ENCODE measurements around the gene BRD1. TPM values are rescaled to one million over a fixed set of nuclear protein-coding genes. Genes with fewer than 3 reads are reported as not detected.
"Not testable (repeated sequence)": the region's sequence is repeated elsewhere in the genome, so short reads cannot be mapped to it uniquely, and the experiment has no call there.

Gene BRD1
- total RNA-seq, 3 donors from 2014 or later: 33.4 to 51.3 (median 48.4) TPM

DNA sequence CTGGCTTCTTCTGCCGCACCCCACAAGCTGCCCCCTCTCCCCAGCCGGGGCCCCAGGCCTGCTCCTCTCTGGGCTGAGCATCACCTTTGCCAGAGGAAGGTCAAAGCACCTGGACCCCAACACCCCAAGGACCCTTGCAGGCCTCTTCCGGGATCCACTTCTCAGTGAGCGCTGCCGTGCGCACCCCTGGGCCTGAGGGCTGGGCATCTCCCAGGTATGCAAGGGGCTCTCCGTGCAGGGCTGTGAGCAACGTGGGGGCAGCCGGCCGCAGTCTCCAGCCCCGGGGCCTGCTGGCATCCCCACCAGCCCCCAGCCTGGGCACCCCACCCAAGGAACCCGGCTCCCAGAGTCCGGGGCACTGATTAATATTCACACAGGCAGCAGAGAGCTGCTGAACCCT lies 64.0 kb downstream of the BRD1 start:
- intact Hi-C loops (cut with DNase I, micrococcal nuclease): loop anchor here in 1 of 2 donors (10.0 kb wide), 1 partner anchor 271 kb away; no protein-coding TSS in a partner anchor
- peak in 2 of 3 donors; percentile 12 to 32 for DNase-seq
- H3K9me3 ChIP-seq: peaks cover 8% of the 10 kb centered on the region
- TF ChIP-seq, protein P1, sequence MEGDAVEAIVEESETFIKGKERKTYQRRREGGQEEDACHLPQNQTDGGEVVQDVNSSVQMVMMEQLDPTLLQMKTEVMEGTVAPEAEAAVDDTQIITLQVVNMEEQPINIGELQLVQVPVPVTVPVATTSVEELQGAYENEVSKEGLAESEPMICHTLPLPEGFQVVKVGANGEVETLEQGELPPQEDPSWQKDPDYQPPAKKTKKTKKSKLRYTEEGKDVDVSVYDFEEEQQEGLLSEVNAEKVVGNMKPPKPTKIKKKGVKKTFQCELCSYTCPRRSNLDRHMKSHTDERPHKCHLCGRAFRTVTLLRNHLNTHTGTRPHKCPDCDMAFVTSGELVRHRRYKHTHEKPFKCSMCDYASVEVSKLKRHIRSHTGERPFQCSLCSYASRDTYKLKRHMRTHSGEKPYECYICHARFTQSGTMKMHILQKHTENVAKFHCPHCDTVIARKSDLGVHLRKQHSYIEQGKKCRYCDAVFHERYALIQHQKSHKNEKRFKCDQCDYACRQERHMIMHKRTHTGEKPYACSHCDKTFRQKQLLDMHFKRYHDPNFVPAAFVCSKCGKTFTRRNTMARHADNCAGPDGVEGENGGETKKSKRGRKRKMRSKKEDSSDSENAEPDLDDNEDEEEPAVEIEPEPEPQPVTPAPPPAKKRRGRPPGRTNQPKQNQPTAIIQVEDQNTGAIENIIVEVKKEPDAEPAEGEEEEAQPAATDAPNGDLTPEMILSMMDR (IDR thresholded peaks at IDR 0.05): no peak
- H3K36me3 ChIP-seq (ENCODE audit: low read depth): no peaks in the 10 kb centered on the region
- H3K4me1 ChIP-seq (ENCODE audit: low read depth): peaks cover 4% of the 10 kb centered on the region
- H3K4me3 ChIP-seq: no peak overlapping the region
- ATAC-seq: no peak

DNA sequence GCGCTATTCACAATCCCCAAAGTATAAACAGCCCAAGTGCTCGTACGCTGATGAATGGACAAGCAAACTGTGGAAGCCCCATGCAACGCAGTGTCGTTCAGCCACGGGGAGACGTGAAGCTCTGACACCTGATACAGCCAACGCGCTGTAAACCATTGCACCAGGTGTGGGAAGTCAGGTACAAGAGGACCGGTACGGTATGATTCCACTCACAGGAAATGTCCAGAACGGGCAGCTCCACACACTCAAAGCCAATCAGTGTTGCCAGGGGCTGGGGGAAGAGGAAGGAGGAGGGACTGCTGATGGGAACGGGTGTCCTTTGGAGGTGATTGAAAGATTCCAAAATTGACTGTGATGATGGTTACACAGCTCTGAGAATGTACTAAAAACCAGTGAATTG lies 64.5 kb downstream of the BRD1 start:
- Histone ChIP-seq H3K9me3 (peaks cover 8% of the 10 kb centered on the region), H3K4me3 (no peak overlapping the region), H3K4me1 (ENCODE audit: low read depth) (peaks cover 4% of the 10 kb centered on the region), H3K36me3 (ENCODE audit: low read depth) (no peaks in the 10 kb centered on the region)
- ATAC-seq: no peak
- DNase-seq: peak in 1 of 3 donors; percentile 5
- intact Hi-C loops (cut with DNase I, micrococcal nuclease): loop anchor here in 1 of 2 donors (10.0 kb wide), 1 partner anchor 272 kb away; no protein-coding TSS in a partner anchor
- TF ChIP-seq, protein P1 (IDR thresholded peaks at IDR 0.05): no peak

DNA sequence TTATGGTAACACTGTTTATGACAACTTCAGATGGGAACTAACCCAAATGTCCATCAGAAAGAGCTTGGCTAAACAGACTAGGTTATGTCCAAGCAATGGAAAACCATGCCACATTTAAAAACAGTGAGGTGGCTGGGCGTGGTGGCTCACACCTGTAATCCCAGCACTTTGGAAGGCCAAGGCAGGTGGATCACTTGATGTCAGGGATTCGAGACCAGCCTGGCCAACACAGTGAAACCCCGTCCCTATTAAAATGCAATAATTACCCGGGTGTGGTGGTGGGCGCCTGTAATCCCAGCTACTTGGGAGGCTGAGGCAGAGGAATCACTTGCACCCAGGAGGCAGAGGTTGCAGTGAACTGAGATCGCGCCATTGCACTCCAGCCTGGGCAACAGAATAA lies 65.1 kb downstream of the BRD1 start:
- not testable (repeated sequence) for H3K9me3 ChIP-seq; H3K4me3 ChIP-seq; H3K36me3 ChIP-seq (ENCODE audit: low read depth); ATAC-seq; H3K4me1 ChIP-seq (ENCODE audit: low read depth)
- intact Hi-C loops (cut with DNase I, micrococcal nuclease): loop anchor here in 1 of 2 donors (10.0 kb wide), 1 partner anchor 272 kb away; no protein-coding TSS in a partner anchor
- peak in 1 of 3 donors; percentile 3 for DNase-seq

DNA sequence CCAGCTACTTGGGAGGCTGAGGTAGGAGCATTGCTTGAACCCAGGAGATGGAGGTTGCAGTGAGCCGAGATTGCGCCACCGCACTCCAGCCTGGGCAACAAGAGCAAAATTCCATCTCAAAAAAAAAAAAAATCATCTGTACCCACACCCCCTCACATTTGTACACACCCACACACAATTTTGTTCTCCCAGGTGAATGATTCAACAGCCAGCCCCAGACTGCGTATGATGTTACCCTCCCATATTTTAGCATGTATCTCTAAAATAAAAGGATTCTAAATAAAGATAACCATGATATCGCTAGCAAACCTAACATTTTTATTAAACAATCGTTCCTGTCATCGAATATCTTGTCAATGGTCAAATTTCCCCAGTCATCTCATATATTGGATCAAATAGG lies 65.8 kb downstream of the BRD1 start:
- H3K36me3 ChIP-seq (ENCODE audit: low read depth): no peaks in the 10 kb centered on the region
- ATAC-seq (no peak), DNase-seq (no peak)
- peaks cover 4% of the 10 kb centered on the region for H3K4me1 ChIP-seq (ENCODE audit: low read depth)
- H3K9me3 ChIP-seq: peaks cover 4% of the 10 kb centered on the region
- TF ChIP-seq, protein P1 (IDR thresholded peaks at IDR 0.05): no peak
- intact Hi-C loops (cut with DNase I, micrococcal nuclease): loop anchor here in 1 of 2 donors (10.0 kb wide), 1 partner anchor 273 kb away; no protein-coding TSS in a partner anchor
- no peak overlapping the region for H3K4me3 ChIP-seq

DNA sequence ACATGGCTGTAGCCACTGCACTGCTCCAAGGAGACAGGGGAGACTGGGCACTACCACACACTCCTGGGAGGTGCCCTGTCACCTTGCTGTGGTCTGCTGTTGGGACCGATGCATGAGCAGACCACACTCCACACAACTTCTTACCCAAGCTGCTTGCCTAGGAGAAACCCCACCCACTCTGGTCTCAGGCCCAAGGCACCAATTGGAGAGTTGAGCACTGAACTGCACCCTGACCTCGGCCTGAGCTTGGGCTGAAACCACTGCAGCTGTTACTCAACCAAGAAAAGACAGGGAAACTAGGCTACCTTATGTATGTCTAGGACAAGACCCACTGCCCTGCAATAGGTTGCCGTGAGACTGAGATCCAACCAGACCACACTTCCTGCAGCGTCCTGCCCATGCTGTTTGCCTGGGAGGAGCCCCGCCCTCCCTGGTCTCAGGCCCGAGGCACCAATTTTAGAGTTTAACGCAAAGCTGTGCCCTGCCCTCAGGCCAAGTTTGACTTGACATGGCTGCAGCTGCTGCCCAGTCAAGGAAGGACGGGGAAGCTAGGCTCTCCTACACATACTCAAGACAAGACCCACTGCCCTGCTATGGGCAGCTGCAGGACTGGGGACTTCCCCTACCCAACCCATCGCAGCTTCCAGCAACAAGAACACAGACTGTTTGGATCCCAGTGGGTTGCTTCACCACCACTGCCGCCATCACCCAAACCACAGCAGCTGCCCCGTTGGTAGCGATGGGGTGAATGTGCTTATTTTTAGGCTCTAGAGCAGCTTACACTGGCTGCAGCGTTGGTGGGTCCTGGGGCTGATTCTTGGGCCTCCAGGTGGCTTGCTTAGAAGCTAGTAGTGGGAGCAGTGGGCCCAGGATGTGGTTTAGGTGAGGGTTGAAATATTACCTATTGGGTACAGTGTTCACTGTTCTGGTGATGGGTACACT lies 66.8 kb downstream of the BRD1 start:
- intact Hi-C loops (cut with DNase I, micrococcal nuclease): loop anchor here in 1 of 2 donors (10.0 kb wide), 1 partner anchor 274 kb away; no protein-coding TSS in a partner anchor
- H3K4me3 ChIP-seq: no peak overlapping the region
- H3K9me3 ChIP-seq: no peaks in the 10 kb centered on the region
- ATAC-seq: peak; percentile 43
- TF ChIP-seq, protein P1 (IDR thresholded peaks at IDR 0.05): no peak
- DNase-seq: peak in 2 of 3 donors; percentile 27 to 28
- H3K4me1 ChIP-seq (ENCODE audit: low read depth): peaks cover 4% of the 10 kb centered on the region
- no peaks in the 10 kb centered on the region for H3K36me3 ChIP-seq (ENCODE audit: low read depth)

DNA sequence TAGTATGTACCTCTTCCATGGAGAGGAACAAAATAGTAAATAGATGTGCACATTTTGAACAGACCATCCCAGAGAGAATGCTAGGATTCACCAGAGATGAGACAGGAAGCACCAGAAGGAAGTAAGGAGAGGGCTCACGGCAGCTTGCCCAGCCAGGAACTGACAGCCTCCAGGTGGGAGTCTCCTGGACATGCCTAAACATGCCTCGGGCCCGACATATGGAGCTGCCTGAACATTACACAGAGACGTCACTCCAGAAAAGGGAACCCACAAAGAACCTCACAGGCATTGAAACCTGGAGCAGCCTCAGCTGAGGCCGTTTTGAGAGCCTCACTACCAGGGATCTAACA lies 67.4 kb downstream of the BRD1 start:
- ATAC-seq (no peak), DNase-seq (peak in 1 of 3 donors; percentile 23)
- Histone ChIP-seq H3K4me3 (no peak overlapping the region), H3K4me1 (ENCODE audit: low read depth) (peaks cover 4% of the 10 kb centered on the region), H3K36me3 (ENCODE audit: low read depth) (no peaks in the 10 kb centered on the region), H3K9me3 (no peaks in the 10 kb centered on the region)
- TF ChIP-seq, protein P1 (IDR thresholded peaks at IDR 0.05): no peak
- intact Hi-C loops (cut with DNase I, micrococcal nuclease): loop anchor here in 1 of 2 donors (10.0 kb wide), 1 partner anchor 275 kb away; no protein-coding TSS in a partner anchor

Data from mucosa of descending colon (tissue), 3 donors.